H9 (cell line): ENCODE measurements around the gene PRSS1. TPM values are rescaled to one million over a fixed set of nuclear protein-coding genes. Genes with fewer than 3 reads are reported as not detected.
A peak's percentile ranks its signal among the peaks of the same experiment; 100 is the strongest.

ENCODE experiments used
- DNase-seq: peaks from one replicate; pipeline ENCODE4 v3.0.0-alpha.2; 2017
- H2AFZ ChIP-seq: one replicate; pipeline ENCODE4 v1.6.1; 2013; ENCODE audit warnings: mild to moderate bottlenecking, low read length, control low read depth, moderate library complexity
- H2AK5ac ChIP-seq: 2 replicates; pipeline ENCODE4 v1.6.1; 2013; ENCODE audit warnings: low read length, control low read depth, mixed read lengths; ENCODE audit not compliant: insufficient read length
- H2BK120ac ChIP-seq: one replicate; pipeline ENCODE4 v1.6.1; 2013; ENCODE audit warnings: low read depth, mild to moderate bottlenecking, low read length, control low read depth, inconsistent platforms; ENCODE audit not compliant: poor library complexity, severe bottlenecking
- H2BK12ac ChIP-seq: 2 replicates; pipeline ENCODE4 v1.6.1; 2013; ENCODE audit warnings: low read length, control low read depth, mixed read lengths, low read depth; ENCODE audit not compliant: insufficient read length
- H2BK15ac ChIP-seq: 2 replicates; pipeline ENCODE4 v1.6.1; 2013; ENCODE audit warnings: low read depth, low read length, control low read depth
- H2BK20ac ChIP-seq: one replicate; pipeline ENCODE4 v1.6.1; 2013; ENCODE audit warnings: low read depth, mild to moderate bottlenecking, low read length, control low read depth, inconsistent platforms; ENCODE audit not compliant: poor library complexity, severe bottlenecking
- H2BK5ac ChIP-seq: 2 replicates; pipeline ENCODE4 v1.6.1; 2013; ENCODE audit warnings: low read length, control low read depth, mixed read lengths; ENCODE audit not compliant: insufficient read length
- H3K14ac ChIP-seq: 2 replicates; pipeline ENCODE4 v1.6.1; 2013; ENCODE audit warnings: low read length, control low read depth; ENCODE audit not compliant: insufficient read depth
- H3K18ac ChIP-seq: 2 replicates; pipeline ENCODE4 v1.6.1; 2013; ENCODE audit warnings: low read depth, mild to moderate bottlenecking, mixed read lengths, low read length, control low read depth; ENCODE audit not compliant: insufficient read length
- H3K23ac ChIP-seq: 2 replicates; pipeline ENCODE4 v1.6.1; 2013; ENCODE audit warnings: low read length, control low read depth, mixed read lengths, low read depth; ENCODE audit not compliant: insufficient read length
- H3K23me2 ChIP-seq: 2 replicates; pipeline ENCODE4 v1.6.1; 2013; ENCODE audit warnings: low read depth, mild to moderate bottlenecking, mixed read lengths, low read length, control low read depth; ENCODE audit not compliant: insufficient read length, poor library complexity, severe bottlenecking
- H3K27ac ChIP-seq: 2 replicates; pipeline ENCODE4 v1.5.1; 2013; ENCODE audit warnings: low read length, control low read depth, mixed read lengths, low read depth; ENCODE audit not compliant: insufficient read length
- H3K27me3 ChIP-seq: 2 replicates; pipeline ENCODE4 v1.6.1; 2013; ENCODE audit warnings: low read length, control low read depth, inconsistent platforms; ENCODE audit not compliant: insufficient read depth
- H3K4ac ChIP-seq: 2 replicates; pipeline ENCODE4 v1.6.1; 2013; ENCODE audit warnings: low read depth, mild to moderate bottlenecking, control low read depth, inconsistent platforms, low read length, moderate library complexity
- H3K4me1 ChIP-seq: 2 replicates; pipeline ENCODE4 v1.6.1; 2013; ENCODE audit warnings: low read length, control low read depth, inconsistent platforms; ENCODE audit not compliant: insufficient read depth
- H3K4me2 ChIP-seq: 2 replicates; pipeline ENCODE4 v1.6.1; 2013; ENCODE audit warnings: low read length, control low read depth, mixed read lengths; ENCODE audit not compliant: insufficient read length, insufficient read depth
- H3K56ac ChIP-seq: 2 replicates; pipeline ENCODE4 v1.6.1; 2013; ENCODE audit warnings: low read depth, mild to moderate bottlenecking, mixed read lengths, low read length, control low read depth; ENCODE audit not compliant: insufficient read length
- H3K79me1 ChIP-seq: 2 replicates; pipeline ENCODE4 v1.6.1; 2013; ENCODE audit warnings: low read depth, mild to moderate bottlenecking, moderate library complexity, low read length, control low read depth, inconsistent platforms; ENCODE audit not compliant: insufficient read depth, poor library complexity, severe bottlenecking
- H3K79me2 ChIP-seq: 2 replicates; pipeline ENCODE4 v1.6.1; 2013; ENCODE audit warnings: low read length, control low read depth, inconsistent platforms; ENCODE audit not compliant: insufficient read depth
- H3K9ac ChIP-seq: 2 replicates; pipeline ENCODE4 v1.6.1; 2013; ENCODE audit warnings: low read length, control low read depth, mixed read lengths; ENCODE audit not compliant: insufficient read length; ENCODE audit errors: extremely low read depth
- H3K9me3 ChIP-seq: one replicate; pipeline ENCODE4 v1.6.1; 2013; ENCODE audit warnings: low read depth, low read length, inconsistent platforms; ENCODE audit not compliant: control insufficient read depth
- H3T11ph ChIP-seq: one replicate; pipeline ENCODE4 v1.6.1; 2013; ENCODE audit warnings: mild to moderate bottlenecking, low read length, control low read depth, inconsistent platforms
- H4K20me1 ChIP-seq: one replicate; pipeline ENCODE4 v1.6.1; 2013; ENCODE audit not compliant: control insufficient read depth, insufficient read length, insufficient read depth
- H4K5ac ChIP-seq: 2 replicates; pipeline ENCODE4 v1.6.1; 2013; ENCODE audit warnings: low read depth, mild to moderate bottlenecking, mixed read lengths, low read length, control low read depth; ENCODE audit not compliant: insufficient read length
- H4K8ac ChIP-seq: replicated peaks from 2 replicates; pipeline ENCODE4 v1.6.1; 2013; ENCODE audit warnings: low read length, control low read depth, mixed read lengths, low read depth; ENCODE audit not compliant: insufficient read length
- H4K91ac ChIP-seq: 2 replicates; pipeline ENCODE4 v1.6.1; 2013; ENCODE audit warnings: low read depth, mild to moderate bottlenecking, moderate library complexity, mixed read lengths, low read length, control low read depth; ENCODE audit not compliant: insufficient read length
- H3K27ac Mint-ChIP-seq, 3 experiments: 2 replicates in 2 of 3; 3 replicates in 1 of 3; pipeline ENCODE4 v1.8.0; 2020 to 2021; ENCODE audit warnings: mixed read lengths in 3 of 3, mild to moderate bottlenecking in 1 of 3, moderate library complexity in 1 of 3
- H3K27me3 Mint-ChIP-seq: 2 replicates; pipeline ENCODE4 v1.8.0; 2021; ENCODE audit warnings: low read depth, mild to moderate bottlenecking, moderate library complexity, mixed read lengths
- H3K36me3 Mint-ChIP-seq, 3 experiments: 2 replicates in 2 of 3; 3 replicates in 1 of 3; pipeline ENCODE4 v1.8.0; 2020 to 2021; ENCODE audit warnings: low read depth in 3 of 3, mixed read lengths in 3 of 3; ENCODE audit not compliant: insufficient read depth in 1 of 3
- H3K4me1 Mint-ChIP-seq, 2 experiments: 2 replicates each; pipeline ENCODE4 v1.8.0; 2020; ENCODE audit warnings: mixed read lengths in 2 of 2
- H3K4me3 Mint-ChIP-seq, 2 experiments: 2 replicates in 1 of 2; 3 replicates in 1 of 2; pipeline ENCODE4 v1.8.0; 2020 to 2021; ENCODE audit warnings: mild to moderate bottlenecking in 2 of 2, mixed read lengths in 2 of 2, moderate library complexity in 1 of 2
- H3K9me3 Mint-ChIP-seq, 2 experiments: 2 replicates in 1 of 2; 3 replicates in 1 of 2; pipeline ENCODE4 v1.8.0; 2020; ENCODE audit warnings: mild to moderate bottlenecking in 2 of 2, mixed read lengths in 2 of 2, moderate library complexity in 1 of 2
- WGBS: extraction: QIAGEN DNeasy Blood & Tissue Kit; methylation state at CpG from one replicate; pipeline ENCODE4 v1.1.7; 2013; ENCODE audit warnings: missing lambda C conversion rate, low lambda C conversion rate, mixed read lengths; ENCODE audit not compliant: insufficient read length; ENCODE audit errors: extremely low coverage; 5-methylcytosine and 5-hydroxymethylcytosine counted together
- total RNA-seq: library from RNA; stranded (reverse); gene quantifications from 2 replicates; pipeline ENCODE4 v1.2.1, GENCODE V29; 2021
- TF ChIP-seq, protein P1 (sequence below): fragments of 200-600 bp; sonication (generic); conservative IDR thresholded peaks from 3 replicates; pipeline ENCODE4 v1.8.0; 2021; ENCODE audit warnings: antibody characterized with exemption, mild to moderate bottlenecking

Gene PRSS1
- total RNA-seq, 1 experiment from 2014 or later: not detected

DNA sequence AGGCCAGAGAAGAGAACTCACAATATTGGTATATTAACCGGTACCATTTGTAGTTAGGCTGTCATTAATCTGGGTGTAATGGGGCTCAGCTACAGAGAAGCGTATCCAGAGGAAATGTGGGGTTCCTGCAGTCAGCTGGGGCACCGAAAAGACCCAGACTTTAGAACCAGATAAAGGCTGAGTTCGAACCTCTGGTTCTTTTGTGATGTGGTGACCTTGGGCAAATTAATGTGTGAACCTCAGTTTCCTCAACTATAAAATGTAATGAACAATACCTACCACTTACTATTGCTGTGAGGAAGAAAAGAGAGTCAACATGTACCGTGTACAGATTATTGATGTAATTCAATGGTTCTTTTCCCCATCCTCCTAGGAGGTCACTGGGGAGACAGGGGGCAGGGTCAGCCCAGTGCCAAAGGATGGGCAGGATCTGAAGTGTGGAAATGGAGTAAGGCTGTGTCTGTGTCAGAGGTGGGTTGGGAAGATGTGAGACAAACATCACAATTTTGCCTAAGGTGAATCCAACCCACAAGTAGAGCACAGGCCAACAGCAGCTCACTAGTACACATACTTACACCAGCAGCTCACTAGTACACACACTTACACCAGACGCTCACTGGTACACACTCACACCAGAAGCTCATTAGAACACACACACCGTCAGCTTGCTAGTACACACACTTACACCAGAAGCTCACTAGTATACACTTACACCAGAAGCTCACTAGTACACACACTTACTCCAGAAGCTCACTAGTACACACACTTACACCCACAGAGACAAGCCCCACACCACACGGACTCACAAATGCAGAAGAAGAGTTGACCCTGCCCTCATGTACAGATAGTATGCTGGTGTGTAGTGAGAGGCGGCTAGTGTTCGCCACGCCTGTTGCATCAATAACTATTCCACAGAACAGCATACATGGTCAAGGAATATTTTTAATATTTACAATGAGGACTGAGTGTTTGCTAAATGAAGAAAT lies 49.5 kb downstream of the PRSS1 start:
- H3K36me3 Mint-ChIP-seq: peaks cover 7 to 10% (median 7%) of the 10 kb centered on the region in 3 experiments
- Histone ChIP-seq H4K8ac (no peak overlapping the region), H2AFZ (no peak overlapping the region), H4K91ac (no peak overlapping the region), H3K9me3 (no peaks in the 10 kb centered on the region), H2AK5ac (no peak overlapping the region), H3K9ac (no peak overlapping the region), H2BK5ac (no peak overlapping the region), H3K18ac (no peak overlapping the region), H2BK12ac (no peak overlapping the region), H3K27ac (no peak overlapping the region), H3K23ac (no peak overlapping the region), H2BK120ac (no peak overlapping the region), H3K23me2 (peaks cover 15% of the 10 kb centered on the region), H3K4ac (no peak overlapping the region), H3K79me2 (no peaks in the 10 kb centered on the region), H3K14ac (no peak overlapping the region), H3K4me2 (peak overlapping the region; percentile 43), H3K4me1 (peaks cover 12% of the 10 kb centered on the region; the same call in 1 of the 2 replicates), H2BK20ac (no peak overlapping the region), H4K5ac (no peak overlapping the region), H4K20me1 (no peaks in the 10 kb centered on the region), H3K27me3 (peaks cover 20% of the 10 kb centered on the region; the same call in 1 of the 2 replicates), H3K79me1 (no peaks in the 10 kb centered on the region), H3K56ac (no peak overlapping the region), H3T11ph (no peak overlapping the region), H2BK15ac (no peak overlapping the region)
- no peaks in the 10 kb centered on the region for H3K9me3 Mint-ChIP-seq
- peaks cover 51 to 53% of the 10 kb centered on the region in 2 experiments for H3K4me1 Mint-ChIP-seq
- TF ChIP-seq, protein P1, sequence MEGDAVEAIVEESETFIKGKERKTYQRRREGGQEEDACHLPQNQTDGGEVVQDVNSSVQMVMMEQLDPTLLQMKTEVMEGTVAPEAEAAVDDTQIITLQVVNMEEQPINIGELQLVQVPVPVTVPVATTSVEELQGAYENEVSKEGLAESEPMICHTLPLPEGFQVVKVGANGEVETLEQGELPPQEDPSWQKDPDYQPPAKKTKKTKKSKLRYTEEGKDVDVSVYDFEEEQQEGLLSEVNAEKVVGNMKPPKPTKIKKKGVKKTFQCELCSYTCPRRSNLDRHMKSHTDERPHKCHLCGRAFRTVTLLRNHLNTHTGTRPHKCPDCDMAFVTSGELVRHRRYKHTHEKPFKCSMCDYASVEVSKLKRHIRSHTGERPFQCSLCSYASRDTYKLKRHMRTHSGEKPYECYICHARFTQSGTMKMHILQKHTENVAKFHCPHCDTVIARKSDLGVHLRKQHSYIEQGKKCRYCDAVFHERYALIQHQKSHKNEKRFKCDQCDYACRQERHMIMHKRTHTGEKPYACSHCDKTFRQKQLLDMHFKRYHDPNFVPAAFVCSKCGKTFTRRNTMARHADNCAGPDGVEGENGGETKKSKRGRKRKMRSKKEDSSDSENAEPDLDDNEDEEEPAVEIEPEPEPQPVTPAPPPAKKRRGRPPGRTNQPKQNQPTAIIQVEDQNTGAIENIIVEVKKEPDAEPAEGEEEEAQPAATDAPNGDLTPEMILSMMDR: no peak
- peaks cover 95% of the 10 kb centered on the region for H3K27me3 Mint-ChIP-seq
- peak; percentile 11 for DNase-seq
- peak overlapping the region in 1 of 2 experiments; percentile 85; a peak in 2 of 5 replicates for H3K4me3 Mint-ChIP-seq
- peak overlapping the region in 1 of 3 experiments; percentile 29; a peak in 1 of 7 replicates for H3K27ac Mint-ChIP-seq
- WGBS: no CpG with 5 or more reads among the region's 11 CpGs
